Transverse colon (tissue), 4 donors: ENCODE data around the gene RAE1.

Experiments
- CTCF ChIP-seq, 5 experiments: fragments of 200-600 bp in 3 of 5; fragments of 450-650 bp in 2 of 5; sonication (generic) in 3 of 5; IDR thresholded peaks; 1 replicate in 2 of 5; 2 replicates in 3 of 5; pipeline ENCODE4 v1.5.1; 2016 to 2017; ENCODE audit warnings: antibody characterized with exemption in 5 of 5, inconsistent platforms in 3 of 5, mild to moderate bottlenecking in 2 of 5, moderate library complexity in 1 of 5
- POLR2AphosphoS5 ChIP-seq, 3 donors: sonication (generic); formaldehyde crosslinking; IDR thresholded peaks; one replicate each; pipeline ENCODE4 v1.6.1; 2016; ENCODE audit warnings: antibody characterized with exemption in 3 of 3

- TF ChIP-seq CTCF (IDR thresholded peaks at IDR 0.05), result peak in 3 of 5 experiments; percentile 26 to 51 (median 40)
- TF ChIP-seq POLR2AphosphoS5 (IDR thresholded peaks at IDR 0.05), result peak in 1 of 3 donors; percentile 22
Measured at GRCh38 chr20:57388953-57389694, 38.1 kb downstream of the RAE1 start.
